Mesendoderm (in vitro differentiated cells): ENCODE measurements around the gene CAV2.

Source experiments
- DNase-seq: peaks from one replicate; pipeline ENCODE4 v3.0.0; 2013
- H2AK5ac ChIP-seq: 2 replicates; pipeline ENCODE4 v1.6.1; 2013; ENCODE audit warnings: low read length, inconsistent platforms
- H2BK120ac ChIP-seq: 2 replicates; pipeline ENCODE4 v1.6.1; 2013; ENCODE audit warnings: low read depth, mild to moderate bottlenecking, low read length, moderate library complexity, mixed read lengths
- H2BK15ac ChIP-seq: replicated peaks from 2 replicates; pipeline ENCODE4 v1.6.1; 2013; ENCODE audit warnings: low read depth, mild to moderate bottlenecking, moderate library complexity
- H2BK5ac ChIP-seq: 2 replicates; pipeline ENCODE4 v1.6.1; 2013; ENCODE audit warnings: low read length, inconsistent platforms
- H3K18ac ChIP-seq: 2 replicates; pipeline ENCODE4 v1.6.1; 2013; ENCODE audit warnings: mild to moderate bottlenecking, low read length, mixed read lengths
- H3K23ac ChIP-seq: one replicate; pipeline ENCODE4 v1.6.1; 2013; ENCODE audit warnings: low read length
- H3K27ac ChIP-seq: 2 replicates; pipeline ENCODE4 v1.5.1; 2013; ENCODE audit warnings: low read depth, mild to moderate bottlenecking, inconsistent platforms, low read length, moderate library complexity
- H3K27me3 ChIP-seq: 2 replicates; pipeline ENCODE4 v1.6.1; 2013; ENCODE audit warnings: low read length, control low read depth, mild to moderate bottlenecking, inconsistent platforms; ENCODE audit not compliant: insufficient read depth, poor library complexity
- H3K36me3 ChIP-seq: 2 replicates; pipeline ENCODE4 v1.6.1; 2013; ENCODE audit warnings: low read length, inconsistent platforms; ENCODE audit not compliant: control insufficient read depth, insufficient read depth
- H3K4ac ChIP-seq: one replicate; pipeline ENCODE4 v1.6.1; 2013; ENCODE audit warnings: low read depth, mild to moderate bottlenecking, low read length, moderate library complexity
- H3K4me1 ChIP-seq: 2 replicates; pipeline ENCODE4 v1.6.1; 2013; ENCODE audit warnings: low read depth, low read length, inconsistent platforms; ENCODE audit not compliant: control insufficient read depth
- H3K4me2 ChIP-seq: 2 replicates; pipeline ENCODE4 v1.6.1; 2013; ENCODE audit warnings: low read length
- H3K4me3 ChIP-seq: 2 replicates; pipeline ENCODE4 v1.5.1; 2013; ENCODE audit warnings: mild to moderate bottlenecking, low read length
- H3K56ac ChIP-seq: one replicate; pipeline ENCODE4 v1.6.1; 2013; ENCODE audit warnings: low read length
- H3K79me1 ChIP-seq: 2 replicates; pipeline ENCODE4 v1.6.1; 2013; ENCODE audit warnings: low read length, inconsistent platforms
- H3K79me2 ChIP-seq: 2 replicates; pipeline ENCODE4 v1.6.1; 2013; ENCODE audit warnings: mild to moderate bottlenecking, low read length; ENCODE audit not compliant: control insufficient read depth, insufficient read depth
- H3K9ac ChIP-seq: 2 replicates; pipeline ENCODE4 v1.6.1; 2013; ENCODE audit warnings: low read length, inconsistent platforms
- H4K5ac ChIP-seq: one replicate; pipeline ENCODE4 v1.6.1; 2013; ENCODE audit warnings: low read length
- H4K8ac ChIP-seq: one replicate; pipeline ENCODE4 v1.6.1; 2013; ENCODE audit warnings: low read depth, mild to moderate bottlenecking, control low read depth, low read length, moderate library complexity
- WGBS: extraction: QIAGEN DNeasy Blood & Tissue Kit; methylation state at CpG from one replicate; pipeline ENCODE4 v1.1.7; 2013; ENCODE audit warnings: low lambda C conversion rate, missing lambda C conversion rate; ENCODE audit not compliant: insufficient coverage; ENCODE audit errors: extremely low coverage; 5-methylcytosine and 5-hydroxymethylcytosine counted together

Gene CAV2

DNA sequence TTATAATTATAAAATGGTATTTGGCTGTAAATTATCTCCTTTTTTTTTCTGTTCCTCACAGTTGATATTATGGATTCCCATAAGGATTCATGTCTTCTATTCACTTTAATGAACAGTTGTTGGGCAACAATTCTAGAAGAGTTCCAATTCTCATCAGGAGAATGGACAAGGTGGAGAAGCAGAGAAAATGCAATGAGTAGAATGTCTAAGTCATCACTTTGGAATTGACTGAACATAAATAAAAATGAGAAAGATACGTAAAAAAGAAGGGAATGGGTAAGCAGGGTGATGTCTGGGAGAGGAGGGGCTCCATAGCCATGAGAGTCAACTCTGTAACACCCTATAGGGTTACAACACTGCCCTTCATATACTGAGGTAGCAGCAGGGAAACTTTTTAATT, 1.8 kb upstream of the CAV2 start:
- DNase-seq, result no peak
- Histone ChIP-seq H3K56ac (no peak overlapping the region), H3K4me3 (no peak overlapping the region), H2BK15ac (no peak overlapping the region), H2BK120ac (no peak overlapping the region), H3K4ac (no peak overlapping the region), H3K79me1 (no peaks in the 10 kb centered on the region), H3K27me3 (no peaks in the 10 kb centered on the region), H3K36me3 (no peaks in the 10 kb centered on the region), H3K23ac (no peak overlapping the region), H3K79me2 (no peaks in the 10 kb centered on the region), H3K9ac (no peak overlapping the region), H3K27ac (no peak overlapping the region), H3K4me2 (no peak overlapping the region), H2BK5ac (no peak overlapping the region), H2AK5ac (no peak overlapping the region), H3K4me1 (no peaks in the 10 kb centered on the region), H4K5ac (no peak overlapping the region), H4K8ac (no peak overlapping the region), H3K18ac (no peak overlapping the region)
- no CpG with 5 or more reads among the region's 1 CpG for WGBS

DNA sequence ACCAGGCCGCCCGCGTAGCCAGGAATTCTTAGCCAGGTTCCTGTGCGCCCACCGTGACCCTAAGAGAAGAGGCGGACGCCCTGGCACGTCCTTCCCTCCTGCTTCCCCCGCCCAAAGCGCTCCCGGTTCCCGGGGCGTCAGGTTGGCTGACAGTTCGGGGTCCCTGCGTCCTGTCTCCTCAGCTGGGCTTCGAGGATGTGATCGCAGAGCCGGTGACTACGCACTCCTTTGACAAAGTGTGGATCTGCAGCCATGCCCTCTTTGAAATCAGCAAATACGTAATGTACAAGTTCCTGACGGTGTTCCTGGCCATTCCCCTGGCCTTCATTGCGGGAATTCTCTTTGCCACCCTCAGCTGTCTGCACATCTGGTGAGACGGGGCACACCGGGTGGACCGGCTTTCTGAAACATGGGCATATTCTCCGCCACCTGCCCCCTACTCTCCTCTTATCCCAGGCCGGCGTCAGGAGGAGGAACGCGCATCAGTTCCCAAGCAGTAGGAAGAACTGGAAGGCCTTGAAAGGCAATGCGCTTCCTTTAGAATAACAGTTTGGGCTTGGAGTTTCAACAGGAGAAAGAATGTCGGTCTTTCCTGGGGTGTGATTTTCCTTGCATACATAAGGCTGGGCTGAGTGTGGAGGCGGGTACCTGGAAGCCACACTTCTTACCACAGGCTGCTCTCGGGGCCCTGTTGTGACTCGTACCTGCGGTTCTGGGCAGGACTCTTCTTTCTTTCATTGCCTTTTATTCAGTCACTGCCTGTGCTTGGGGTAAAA, 728 bp downstream of the CAV2 start:
- no peaks in the 10 kb centered on the region for H3K79me2 ChIP-seq
- H4K8ac ChIP-seq, result no peak overlapping the region

DNA sequence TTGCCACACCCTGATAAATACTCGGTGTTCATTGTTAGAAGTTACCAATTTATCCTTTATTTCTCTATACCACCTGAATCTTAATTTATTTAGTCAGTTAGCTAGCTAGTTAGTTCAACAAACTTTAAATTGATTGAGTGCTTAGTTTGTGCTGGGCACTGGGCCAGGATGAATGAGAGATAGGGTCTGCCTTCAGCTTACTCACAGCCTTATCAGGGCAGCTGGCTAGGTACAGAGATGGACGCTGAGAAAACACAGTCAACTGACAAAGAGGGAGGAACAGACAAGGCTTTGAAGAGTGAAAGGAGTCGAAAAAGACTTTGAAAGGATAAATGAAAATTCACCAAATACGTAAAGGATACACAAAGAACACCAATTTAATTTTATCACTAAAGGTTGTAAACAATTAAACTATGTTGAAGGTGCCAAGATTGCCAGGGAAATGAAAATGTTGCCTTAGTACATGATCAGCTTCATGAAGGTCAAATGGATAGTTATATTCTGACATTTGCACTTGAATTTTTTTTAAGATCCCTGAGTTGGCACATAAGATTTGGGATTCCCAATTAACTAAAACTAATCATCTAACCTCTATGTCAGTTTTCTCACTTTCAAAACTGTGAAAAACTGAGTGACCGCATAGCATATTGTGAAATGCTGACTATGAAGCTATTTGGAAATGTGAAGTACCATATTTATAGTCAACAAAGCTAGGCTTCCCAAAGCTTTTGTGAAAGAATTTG, 2.1 kb downstream of the CAV2 start:
- Histone ChIP-seq H2BK5ac (no peak overlapping the region), H3K4me3 (no peak overlapping the region), H3K9ac (no peak overlapping the region), H3K27me3 (no peaks in the 10 kb centered on the region), H3K79me1 (no peaks in the 10 kb centered on the region), H4K5ac (no peak overlapping the region), H2BK15ac (no peak overlapping the region), H3K4ac (no peak overlapping the region), H2AK5ac (no peak overlapping the region), H3K4me1 (no peaks in the 10 kb centered on the region), H3K79me2 (no peaks in the 10 kb centered on the region), H3K56ac (no peak overlapping the region), H2BK120ac (no peak overlapping the region), H3K23ac (no peak overlapping the region), H3K4me2 (no peak overlapping the region), H3K18ac (no peak overlapping the region), H4K8ac (no peak overlapping the region), H3K36me3 (no peaks in the 10 kb centered on the region), H3K27ac (no peak overlapping the region)
- no peak for DNase-seq
- WGBS, result no CpG with 5 or more reads among the region's 5 CpGs

More for the DNA sequence above, 728 bp downstream of the CAV2 start:
- Histone ChIP-seq H3K4me1 (no peaks in the 10 kb centered on the region), H3K18ac (peak overlapping the region; percentile 69), H3K9ac (peak overlapping the region; percentile 69), H3K23ac (no peak overlapping the region), H3K36me3 (no peaks in the 10 kb centered on the region), H3K56ac (peak overlapping the region; percentile 85), H3K27me3 (no peaks in the 10 kb centered on the region), H2BK120ac (no peak overlapping the region), H4K5ac (no peak overlapping the region), H2BK15ac (no peak overlapping the region), H2AK5ac (no peak overlapping the region), H3K4me2 (peak overlapping the region; percentile 79), H3K27ac (peak overlapping the region; percentile 78), H2BK5ac (no peak overlapping the region), H3K4ac (peak overlapping the region; percentile 61), H3K79me1 (no peaks in the 10 kb centered on the region), H3K4me3 (peak overlapping the region; percentile 44)
- no CpG with 5 or more reads among the region's 36 CpGs for WGBS
- peak; percentile 79 for DNase-seq

DNA sequence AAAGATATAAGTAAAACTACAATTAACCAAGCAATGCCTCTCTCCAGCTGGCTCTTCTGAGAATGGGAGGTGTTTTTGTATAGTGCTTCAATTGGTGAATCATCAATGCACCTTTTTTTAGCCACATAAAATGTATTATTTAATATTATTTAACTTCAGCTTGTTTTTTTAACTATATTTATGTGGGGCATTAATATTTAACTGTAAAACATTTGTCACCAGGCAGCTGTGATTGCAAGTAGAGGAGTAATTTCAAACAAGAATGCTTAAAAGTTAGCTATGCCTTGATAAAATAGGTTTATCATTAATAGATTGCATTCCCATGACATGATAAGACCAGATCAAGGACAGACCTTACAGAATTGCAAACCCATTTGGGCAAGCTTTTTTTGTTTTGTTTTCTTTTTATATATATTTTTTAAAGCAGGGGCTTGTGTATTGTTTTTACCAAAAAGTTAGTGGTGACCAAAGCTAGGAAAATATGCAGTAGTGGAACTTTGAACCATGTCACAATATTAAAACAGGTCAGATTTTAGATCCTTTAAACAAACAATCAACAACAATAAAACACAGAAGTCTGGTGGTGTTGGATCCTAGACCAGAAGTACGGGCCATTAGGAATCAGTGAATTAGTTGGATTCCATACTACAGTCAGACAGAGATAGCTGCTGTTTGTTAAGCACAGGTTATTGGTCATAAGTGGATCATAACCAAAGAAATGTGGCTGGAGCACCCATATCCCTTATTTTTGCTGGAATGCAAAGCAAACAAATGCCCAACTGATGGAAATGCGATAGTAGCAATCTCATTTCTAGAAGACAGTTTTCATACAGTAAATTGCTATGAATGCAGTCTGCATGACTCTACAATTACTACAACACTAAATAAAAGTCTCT, 2.9 kb downstream of the CAV2 start:
- H4K5ac ChIP-seq, result no peak overlapping the region
- WGBS, result no CpG with 5 or more reads among the region's 2 CpGs
- no peak overlapping the region for H3K27ac ChIP-seq
- no peaks in the 10 kb centered on the region for H3K79me2 ChIP-seq
- no peak overlapping the region for H3K18ac ChIP-seq
- H4K8ac ChIP-seq, result no peak overlapping the region
- no peaks in the 10 kb centered on the region for H3K27me3 ChIP-seq
- no peak for DNase-seq
- H2BK15ac ChIP-seq, result no peak overlapping the region
- no peak overlapping the region for H2AK5ac ChIP-seq
- no peak overlapping the region for H3K9ac ChIP-seq
- H3K4me1 ChIP-seq, result no peaks in the 10 kb centered on the region
- no peaks in the 10 kb centered on the region for H3K36me3 ChIP-seq
- no peak overlapping the region for H2BK120ac ChIP-seq
- no peak overlapping the region for H3K56ac ChIP-seq
- H3K23ac ChIP-seq, result no peak overlapping the region
- H3K4ac ChIP-seq, result no peak overlapping the region
- H3K79me1 ChIP-seq, result no peaks in the 10 kb centered on the region
- no peak overlapping the region for H3K4me3 ChIP-seq
- no peak overlapping the region for H3K4me2 ChIP-seq
- no peak overlapping the region for H2BK5ac ChIP-seq

DNA sequence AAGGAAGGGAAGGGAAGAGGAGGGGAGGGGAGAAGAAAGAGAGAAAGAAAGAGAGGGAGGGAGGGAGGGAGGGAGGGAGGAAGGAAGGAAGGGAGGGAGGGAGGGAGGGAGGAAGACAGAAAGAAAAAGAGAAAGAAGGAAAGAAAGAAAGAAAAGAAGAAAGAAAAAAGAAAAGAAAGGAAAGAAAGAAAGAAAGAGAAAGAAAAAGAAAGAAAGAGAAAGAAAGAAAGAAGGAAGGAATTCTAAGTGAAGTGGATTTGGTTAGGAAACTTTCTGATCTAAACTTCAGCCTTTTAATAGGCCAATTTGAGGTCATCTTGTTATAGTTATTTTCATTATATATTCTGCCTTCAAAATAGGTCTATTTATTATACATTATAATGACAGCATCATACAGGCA, 4.3 kb downstream of the CAV2 start:
- Histone ChIP-seq H2BK120ac (no peak overlapping the region), H3K4ac (no peak overlapping the region), H3K79me2 (no peaks in the 10 kb centered on the region), H3K27ac (no peak overlapping the region), H3K36me3 (no peaks in the 10 kb centered on the region), H3K27me3 (no peaks in the 10 kb centered on the region), H3K4me1 (no peaks in the 10 kb centered on the region), H2BK15ac (no peak overlapping the region), H2BK5ac (no peak overlapping the region), H3K23ac (no peak overlapping the region), H3K56ac (no peak overlapping the region), H3K9ac (no peak overlapping the region), H3K4me2 (no peak overlapping the region), H2AK5ac (no peak overlapping the region), H4K8ac (no peak overlapping the region), H3K79me1 (no peaks in the 10 kb centered on the region), H4K5ac (no peak overlapping the region), H3K18ac (no peak overlapping the region), H3K4me3 (no peak overlapping the region)
- no peak for DNase-seq
